HG03558 (cell line): ENCODE data around the gene PPP4R1.
"Not testable (repeated sequence)": the region's sequence is repeated elsewhere in the genome, so short reads cannot be mapped to it uniquely, and the experiment has no call there.

ENCODE experiments used
- ATAC-seq: cut with Tn5 transposase; IDR thresholded peaks from one replicate; pipeline ENCODE4 v1.9.1; 2021; ENCODE audit warnings: moderate number of reproducible peaks; ENCODE audit not compliant: unreplicated experiment; ENCODE audit errors: extremely low read depth

Gene PPP4R1

GRCh38 chr18:9630444-9630843 lies 16.1 kb upstream of the PPP4R1 start:
- ATAC-seq: no peak

DNA sequence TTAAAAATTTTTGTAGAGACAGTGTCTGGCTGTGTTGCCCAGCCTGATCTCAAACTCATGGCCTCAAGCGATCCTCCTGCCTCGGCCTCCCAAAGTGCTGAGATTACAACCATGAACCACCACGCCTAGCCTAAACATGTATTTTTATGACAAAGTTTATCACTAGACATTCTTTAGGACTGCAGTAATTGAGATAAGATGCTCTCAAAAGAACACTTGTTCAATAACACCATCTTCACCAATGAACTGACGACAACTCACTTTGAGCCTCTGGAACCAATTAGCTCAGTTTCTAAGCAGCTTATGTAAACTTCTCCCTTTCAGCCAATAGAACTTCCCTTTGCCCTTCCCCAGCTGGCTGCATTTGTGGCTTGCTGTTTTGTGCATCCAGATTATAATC lies 15.3 kb upstream of the PPP4R1 start:
- no peak for ATAC-seq

- ATAC-seq: no peak
Observed at GRCh38 chr18:9628984-9629383, 14.6 kb upstream of the PPP4R1 start.

DNA sequence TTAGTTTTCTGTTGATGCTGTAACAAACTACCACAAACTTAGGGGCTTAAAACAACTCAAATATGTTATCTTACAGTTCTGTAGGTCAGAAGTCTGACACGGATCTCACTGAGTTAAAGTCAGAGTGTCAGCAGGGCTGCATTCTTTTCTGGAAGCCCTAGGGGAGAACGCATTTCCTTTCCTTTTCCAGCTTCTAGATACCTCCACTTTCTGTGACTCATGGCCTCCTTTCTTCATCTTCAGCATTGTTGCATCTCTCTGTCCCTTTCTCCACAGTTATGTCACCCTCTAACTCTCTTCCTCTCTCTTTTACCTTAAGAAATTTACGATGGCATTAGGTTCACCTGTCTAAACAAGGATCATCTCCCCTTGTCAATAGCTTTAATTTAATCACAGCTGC lies 13.3 kb upstream of the PPP4R1 start:
- no peak for ATAC-seq

DNA sequence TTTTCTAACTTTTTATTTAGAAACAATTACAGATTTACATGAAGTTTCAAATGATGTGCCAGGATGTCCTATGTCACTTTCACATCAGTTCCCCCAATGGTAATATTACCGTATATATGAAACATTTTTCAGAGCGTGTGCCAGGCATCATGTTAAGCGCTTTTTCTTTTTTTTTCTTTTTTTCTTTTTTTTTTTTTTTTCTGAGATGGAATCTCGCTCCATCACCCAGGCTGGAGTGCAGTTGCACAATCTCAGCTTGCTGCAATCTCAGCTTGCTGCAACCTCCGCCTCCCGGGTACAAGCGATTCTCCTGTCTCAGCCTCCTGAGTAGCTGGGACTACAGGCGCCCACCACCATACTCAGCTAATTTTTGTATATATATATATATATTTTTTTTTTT lies 5.6 kb upstream of the PPP4R1 start:
- ATAC-seq: no peak

GRCh38 chr18:9619545-9619944 lies 5.2 kb upstream of the PPP4R1 start:
- no peak for ATAC-seq

- ATAC-seq: no peak
Observed at GRCh38 chr18:9619056-9619455, 4.7 kb upstream of the PPP4R1 start.

DNA sequence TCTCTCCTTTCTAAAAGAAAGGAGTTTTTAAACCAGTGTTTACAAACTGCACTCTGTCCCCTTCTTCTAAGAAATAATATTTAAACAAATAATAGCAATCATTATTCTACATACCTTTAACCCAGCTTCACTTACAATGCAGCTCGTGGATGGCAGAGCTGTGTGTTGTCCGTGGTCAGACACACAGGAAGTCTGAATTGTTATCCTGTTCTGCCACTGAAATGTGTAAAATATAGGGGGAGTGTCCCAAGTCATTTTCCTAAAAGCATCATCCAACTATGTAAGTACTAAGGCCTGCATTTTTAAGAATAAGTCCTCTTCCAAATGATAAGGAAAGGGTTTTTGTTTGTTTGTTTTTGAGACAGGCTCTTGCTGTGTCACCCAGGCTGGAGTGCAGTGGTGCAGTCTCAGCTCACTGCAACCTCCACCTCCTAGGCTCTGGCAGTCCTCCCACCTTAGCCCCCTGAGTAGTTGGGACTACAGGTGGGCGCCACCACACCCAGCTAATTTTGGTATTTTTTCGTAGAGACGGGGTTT lies 2.7 kb upstream of the PPP4R1 start:
- ATAC-seq: no peak

GRCh38 chr18:9616049-9616448 lies 1.7 kb upstream of the PPP4R1 start:
- ATAC-seq: no peak

GRCh38 chr18:9615280-9615797 lies 980 bp upstream of the PPP4R1 start:
- ATAC-seq: no peak

GRCh38 chr18:9613550-9614400 lies 584 bp downstream of the PPP4R1 start:
- no peak for ATAC-seq

- no peak for ATAC-seq
Observed at GRCh38 chr18:9612977-9613376, 1.4 kb downstream of the PPP4R1 start.

DNA sequence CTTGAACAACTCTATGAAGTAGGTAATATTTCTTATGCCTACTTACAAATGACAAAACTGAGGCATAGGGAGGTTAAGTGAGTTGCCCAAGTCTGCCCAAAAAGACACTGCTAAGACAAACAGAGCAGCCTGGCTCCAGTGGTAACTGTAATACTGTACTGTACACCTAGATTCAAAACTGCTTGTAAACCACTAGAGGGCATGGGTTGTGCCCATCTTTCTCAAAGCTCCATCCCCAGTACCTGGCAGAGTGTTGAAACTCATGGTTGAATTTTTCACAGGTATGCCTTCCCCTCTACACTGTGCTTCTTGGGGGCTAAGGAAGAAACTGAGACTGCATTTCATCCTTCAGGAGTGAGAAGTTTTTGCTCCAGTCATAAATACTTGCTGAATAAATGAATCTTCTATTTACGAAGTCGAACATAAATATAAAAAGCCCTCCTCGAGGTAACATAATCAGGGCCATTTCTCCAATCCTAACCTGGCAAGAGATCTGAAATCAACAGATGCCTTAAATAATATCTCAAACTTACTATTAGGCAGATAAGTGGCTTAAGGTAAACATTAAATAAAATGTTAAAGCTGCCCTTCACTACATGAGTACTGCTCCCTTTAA lies 2.0 kb downstream of the PPP4R1 start:
- ATAC-seq: no peak

GRCh38 chr18:9609190-9609589 lies 5.2 kb downstream of the PPP4R1 start:
- no peak for ATAC-seq

DNA sequence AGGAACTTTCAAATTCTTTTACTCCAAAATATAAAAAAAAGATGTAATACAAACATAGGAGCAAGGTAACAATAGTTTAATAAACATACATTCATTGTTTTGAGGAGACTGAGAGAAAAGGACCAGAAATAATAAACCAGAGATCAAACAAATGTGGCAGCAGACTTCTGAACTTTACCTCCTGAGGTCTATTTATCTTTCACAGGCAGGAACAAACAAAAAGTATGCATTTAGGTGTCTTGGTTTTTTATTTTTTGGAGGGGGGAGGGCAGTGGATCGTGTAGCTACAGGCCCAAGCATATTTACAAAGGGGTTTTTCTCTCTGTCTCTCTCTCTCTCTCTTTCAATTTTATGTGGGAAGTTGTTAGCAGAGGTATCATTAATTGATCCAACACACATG lies 5.6 kb downstream of the PPP4R1 start:
- no peak for ATAC-seq

GRCh38 chr18:9608298-9608697 lies 6.1 kb downstream of the PPP4R1 start:
- ATAC-seq: no peak

DNA sequence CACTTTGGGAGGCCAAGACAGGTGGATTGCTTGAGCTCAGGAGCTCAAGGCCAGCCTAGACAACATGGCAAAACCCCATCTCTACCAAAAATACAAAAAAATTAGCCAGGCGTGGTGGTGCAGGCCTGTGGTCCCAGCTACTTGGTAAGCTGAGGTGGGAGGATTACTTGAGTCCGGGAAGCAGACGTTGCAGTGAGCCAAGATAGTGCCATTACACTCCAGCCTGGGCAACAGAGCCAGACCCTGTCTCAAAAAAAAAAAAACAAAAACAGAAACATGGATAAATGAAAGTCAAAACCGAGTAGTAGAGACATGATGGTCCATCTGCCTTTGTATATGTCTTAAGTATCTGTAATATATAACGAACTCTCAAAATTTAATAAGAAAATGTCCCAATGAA lies 7.2 kb downstream of the PPP4R1 start:
- ATAC-seq: not testable (repeated sequence)

DNA sequence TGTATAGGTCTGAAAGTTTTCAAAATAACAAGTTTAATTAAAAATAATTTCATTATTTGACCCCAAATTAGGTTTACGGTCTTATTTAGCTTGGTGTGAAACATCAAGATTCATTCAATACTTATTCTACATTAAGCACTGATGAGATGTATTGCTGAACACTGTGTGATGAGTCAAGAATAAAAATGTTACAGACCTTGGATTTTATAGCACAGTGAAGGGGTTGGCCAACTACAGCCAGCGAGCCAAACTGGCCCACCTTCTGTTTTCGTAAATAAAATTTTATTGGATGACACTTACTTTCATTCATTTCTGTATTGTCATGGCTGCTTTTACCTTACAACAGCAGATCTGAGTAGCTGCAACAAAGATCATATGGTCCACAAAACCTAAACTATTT lies 8.3 kb downstream of the PPP4R1 start:
- ATAC-seq: no peak

- no peak for ATAC-seq
Observed at GRCh38 chr18:9604348-9604747, 10.0 kb downstream of the PPP4R1 start.

GRCh38 chr18:9599328-9599727 lies 15.0 kb downstream of the PPP4R1 start:
- no peak for ATAC-seq

DNA sequence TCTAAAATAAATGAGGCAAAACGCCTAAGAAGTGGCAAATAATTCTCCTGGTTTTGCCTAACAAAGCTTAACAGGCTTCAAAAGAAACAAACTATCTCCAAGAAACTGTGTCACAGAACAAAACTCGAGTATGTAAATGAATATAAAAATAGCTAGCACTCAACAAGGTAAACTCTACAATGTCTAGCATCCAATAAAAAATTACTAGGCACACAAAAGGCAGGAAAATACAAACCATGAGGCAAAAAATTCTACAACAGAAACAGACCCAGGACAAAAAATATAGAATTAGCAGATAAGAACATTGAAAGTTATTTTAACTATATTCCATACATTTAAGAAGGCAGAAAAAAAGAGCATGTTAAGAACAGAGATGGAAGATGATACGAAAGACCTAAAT lies 16.8 kb downstream of the PPP4R1 start:
- ATAC-seq: no peak
